IMR-90 (cell line): ENCODE data around the gene ATG7. TPM values are rescaled to one million over a fixed set of nuclear protein-coding genes. Genes with fewer than 3 reads are reported as not detected.

ENCODE experiments used
- ATAC-seq: fragments of 200-7000 bp; cut with Tn5 transposase; 2 replicates; pipeline ENCODE4 v1.9.1; 2020; ENCODE audit warnings: low read depth, mild to moderate bottlenecking, moderate library complexity
- BruUV-seq: library from RNA; stranded (reverse); fragments of 400-500 nt; replicated peaks from 2 replicates; lab custom pipeline; 2021; lab: Mats Ljungman, UMichigan
- CTCF ChIA-PET: fragments of 300-600 bp; formaldehyde crosslinking; extraction: SDS; loops from one replicate; lab custom pipeline; 2021; ENCODE audit warnings: antibody characterized with exemption; lab: Yijun Ruan, JAX
- POLR2A ChIA-PET: fragments of 300-600 bp; sonication (Branson Sonifier 250); formaldehyde crosslinking; loops from one replicate; lab custom pipeline; 2022; ENCODE audit warnings: antibody characterized with exemption; ENCODE audit not compliant: unreplicated experiment; lab: Charles Lee
- DNase-seq: peaks from one replicate; pipeline ENCODE4 v3.0.0; 2013
- H2AFZ ChIP-seq: replicated peaks from 2 replicates; pipeline ENCODE3; 2013; ENCODE audit warnings: low read length, mild to moderate bottlenecking; ENCODE audit not compliant: poor library complexity
- H2AK5ac ChIP-seq: 2 replicates; pipeline ENCODE4 v1.6.1; 2013; ENCODE audit warnings: low read depth, low read length, inconsistent platforms
- H2AK9ac ChIP-seq: replicated peaks from 2 replicates; pipeline ENCODE3; 2013; ENCODE audit warnings: mild to moderate bottlenecking, low read depth, low read length, moderate library complexity; ENCODE audit not compliant: poor library complexity
- H2BK120ac ChIP-seq: 2 replicates; pipeline ENCODE4 v1.6.1; 2013; ENCODE audit warnings: low read depth, low read length, inconsistent platforms
- H2BK15ac ChIP-seq: 3 replicates; pipeline ENCODE4 v1.6.1; 2013; ENCODE audit warnings: low read depth, low read length, inconsistent platforms
- H2BK20ac ChIP-seq: 2 replicates; pipeline ENCODE4 v1.6.1; 2013; ENCODE audit warnings: low read depth, mild to moderate bottlenecking, inconsistent platforms, low read length, moderate library complexity
- H2BK5ac ChIP-seq: 2 replicates; pipeline ENCODE4 v1.6.1; 2013; ENCODE audit warnings: mild to moderate bottlenecking, low read depth, low read length, inconsistent platforms; ENCODE audit not compliant: poor library complexity, severe bottlenecking
- H3K14ac ChIP-seq: replicated peaks from 2 replicates; pipeline ENCODE4 v1.6.1; 2013; ENCODE audit warnings: low read depth, low read length, inconsistent platforms
- H3K18ac ChIP-seq: 2 replicates; pipeline ENCODE4 v1.6.1; 2013; ENCODE audit warnings: low read depth, low read length, control low read depth
- H3K23ac ChIP-seq: 2 replicates; pipeline ENCODE4 v1.6.1; 2013; ENCODE audit warnings: low read depth, low read length, inconsistent platforms
- H3K27ac ChIP-seq: 2 replicates; pipeline ENCODE4 v1.5.1; 2013; ENCODE audit warnings: mild to moderate bottlenecking, control low read depth, low read length; ENCODE audit not compliant: insufficient read depth
- H3K27me3 ChIP-seq: 2 replicates; pipeline ENCODE4 v1.6.1; 2013; ENCODE audit warnings: low read length; ENCODE audit not compliant: control insufficient read depth, insufficient read depth
- H3K36me3 ChIP-seq: 2 replicates; pipeline ENCODE4 v1.6.1; 2013; ENCODE audit warnings: low read length, mixed read lengths; ENCODE audit not compliant: control insufficient read depth, insufficient read depth
- H3K4ac ChIP-seq: 2 replicates; pipeline ENCODE4 v1.6.1; 2013; ENCODE audit warnings: low read depth, low read length, inconsistent platforms
- H3K4me1 ChIP-seq: 2 replicates; pipeline ENCODE4 v1.6.1; 2013; ENCODE audit warnings: low read length, mixed read lengths; ENCODE audit not compliant: control insufficient read depth, insufficient read depth
- H3K4me2 ChIP-seq: 2 replicates; pipeline ENCODE4 v1.6.1; 2013; ENCODE audit warnings: low read depth, mild to moderate bottlenecking, control low read depth, low read length, moderate library complexity
- H3K4me3 ChIP-seq: 2 replicates; pipeline ENCODE4 v1.5.1; 2013; ENCODE audit warnings: low read depth, mild to moderate bottlenecking, control low read depth, low read length, moderate library complexity; ENCODE audit not compliant: insufficient read depth
- H3K56ac ChIP-seq: 2 replicates; pipeline ENCODE4 v1.6.1; 2013; ENCODE audit warnings: low read length, inconsistent platforms; ENCODE audit not compliant: insufficient read depth; ENCODE audit errors: extremely low read depth
- H3K79me1 ChIP-seq, 2 experiments: 2 replicates each; pipeline ENCODE4 v1.6.1; 2013; ENCODE audit warnings: low read length in 2 of 2, inconsistent platforms in 1 of 2, low read depth in 1 of 2
- H3K9ac ChIP-seq: 2 replicates; pipeline ENCODE4 v1.6.1; 2013; ENCODE audit warnings: low read depth, low read length, control low read depth
- H3K9me1 ChIP-seq: 2 replicates; pipeline ENCODE4 v1.6.1; 2013; ENCODE audit warnings: low read length, inconsistent platforms; ENCODE audit not compliant: insufficient read depth
- H3K9me3 ChIP-seq: 2 replicates; pipeline ENCODE4 v1.6.1; 2013; ENCODE audit warnings: low read length; ENCODE audit not compliant: control insufficient read depth, insufficient read depth
- H4K20me1 ChIP-seq: 2 replicates; pipeline ENCODE4 v1.6.1; 2013; ENCODE audit warnings: low read length, inconsistent platforms; ENCODE audit not compliant: insufficient read depth
- H4K5ac ChIP-seq: 2 replicates; pipeline ENCODE4 v1.6.1; 2013; ENCODE audit warnings: mild to moderate bottlenecking, low read depth, low read length, control low read depth
- H4K8ac ChIP-seq, 2 experiments: 2 replicates each; pipeline ENCODE4 v1.6.1; 2013; ENCODE audit warnings: low read depth in 2 of 2, low read length in 2 of 2, control low read depth in 1 of 2, inconsistent platforms in 1 of 2
- H4K91ac ChIP-seq: 2 replicates; pipeline ENCODE4 v1.6.1; 2013; ENCODE audit warnings: low read depth, low read length, inconsistent platforms; ENCODE audit not compliant: insufficient read depth
- BHLHE40 ChIP-seq: fragments of 150-350 bp; IDR thresholded peaks from 2 replicates; pipeline ENCODE4 v1.6.1; 2016; ENCODE audit warnings: mild to moderate bottlenecking, low read depth, low read length
- CEBPB ChIP-seq: IDR thresholded peaks from 2 replicates; pipeline ENCODE4 v1.6.1; 2012; ENCODE audit warnings: low read depth, low read length, improper control_type of control experiment
- CHD1 ChIP-seq: IDR thresholded peaks from 2 replicates; pipeline ENCODE4 v1.6.1; 2012; ENCODE audit warnings: low read depth, low read length, improper control_type of control experiment
- CTCF ChIP-seq: conservative IDR thresholded peaks from 2 replicates; pipeline ENCODE4 v1.5.1; 2012; ENCODE audit warnings: mild to moderate bottlenecking, low read depth, low read length, improper control_type of control experiment
- ELK1 ChIP-seq: fragments of 150-350 bp; IDR thresholded peaks from 2 replicates; pipeline ENCODE4 v1.6.1; 2016; ENCODE audit warnings: low read depth, mild to moderate bottlenecking, low read length, moderate library complexity, borderline replicate concordance
- FOS ChIP-seq: fragments of 150-350 bp; IDR thresholded peaks from 2 replicates; pipeline ENCODE4 v1.6.1; 2016; ENCODE audit warnings: low read depth, low read length
- MAFK ChIP-seq: IDR thresholded peaks from 2 replicates; pipeline ENCODE4 v1.6.1; 2012; ENCODE audit warnings: low read depth, low read length, improper control_type of control experiment
- MAZ ChIP-seq: IDR thresholded peaks from 2 replicates; pipeline ENCODE4 v1.6.1; 2012; ENCODE audit warnings: low read depth, mild to moderate bottlenecking, low read length, improper control_type of control experiment, moderate library complexity, borderline replicate concordance
- MXI1 ChIP-seq: IDR thresholded peaks from 2 replicates; pipeline ENCODE4 v1.6.1; 2012; ENCODE audit warnings: low read depth, mild to moderate bottlenecking, low read length, moderate library complexity, borderline replicate concordance
- POLR2A ChIP-seq: IDR thresholded peaks from 2 replicates; pipeline ENCODE4 v1.6.1; 2012; ENCODE audit warnings: mild to moderate bottlenecking, low read depth, low read length
- RAD21 ChIP-seq: IDR thresholded peaks from 2 replicates; pipeline ENCODE4 v1.6.1; 2012; ENCODE audit warnings: low read length, improper control_type of control experiment
- RCOR1 ChIP-seq: IDR thresholded peaks from 2 replicates; pipeline ENCODE4 v1.6.1; 2012; ENCODE audit warnings: mild to moderate bottlenecking, low read length, improper control_type of control experiment; ENCODE audit not compliant: insufficient replicate concordance
- RFX5 ChIP-seq: IDR thresholded peaks from 2 replicates; pipeline ENCODE4 v1.8.0; 2012; ENCODE audit warnings: low read depth, mild to moderate bottlenecking, low read length, moderate library complexity
- SMC3 ChIP-seq: fragments of 150-350 bp; IDR thresholded peaks from 2 replicates; pipeline ENCODE4 v1.6.1; 2016; ENCODE audit warnings: low read depth, mild to moderate bottlenecking, antibody characterized with exemption, low read length, moderate library complexity
- USF2 ChIP-seq: fragments of 150-350 bp; IDR thresholded peaks from 2 replicates; pipeline ENCODE4 v1.6.1; 2017; ENCODE audit warnings: mild to moderate bottlenecking, antibody characterized with exemption, low read length, low read depth
- WGBS, 2 experiments: methylation state at CpG; one replicate each; pipeline versions ENCODE4 v1.1.5 to v1.1.7; 2013; ENCODE audit warnings: missing lambda C conversion rate in 2 of 2; ENCODE audit not compliant: insufficient read length in 1 of 2; ENCODE audit errors: extremely low coverage in 2 of 2; 5-methylcytosine and 5-hydroxymethylcytosine counted together
- dilution Hi-C: fragments of 300-500 bp; cut with HindIII; formaldehyde crosslinking; loops from one replicate; pipeline ENCODE4 v1.14.3; 2018; ENCODE audit warnings: low sequenced_read_pairs; ENCODE audit not compliant: unreplicated experiment
- in situ Hi-C: fragments of 300-500 bp; cut with MboI; formaldehyde crosslinking; loops from 3 replicates; pipeline ENCODE4 v1.14.3; 2019; ENCODE audit warnings: low sequenced_read_pairs, inconsistent platforms, mixed read lengths
- intact Hi-C: fragments of 100-400 bp; cut with micrococcal nuclease; formaldehyde crosslinking; loops from 2 replicates; pipeline ENCODE4 v1.10.0; 2022
- polyA plus RNA-seq, 3 experiments: library from polyadenylated mRNA; depleted of rRNA; stranded (reverse); fragments of >200 nt; gene quantifications; 2 replicates each; pipeline ENCODE4 v1.2.3, GENCODE V29; 2012; ENCODE audit warnings: low replicate concordance in 1 of 3
- total RNA-seq: library from RNA; depleted of rRNA; stranded (reverse); fragments of >200 nt; gene quantifications from 2 replicates; pipeline ENCODE4 v1.2.3, GENCODE V29; 2012

Gene ATG7
- total and polyA plus RNA-seq, 2 of the 4 experiments (the other 2 are of a cell fraction): 15.6 to 51.4 TPM

GRCh38 chr3:11546657-11547302 lies 274.6 kb downstream of the ATG7 start:
- no peak overlapping the region for H4K8ac ChIP-seq
- no peak overlapping the region for H3K23ac ChIP-seq
- peaks cover 12% of the 10 kb centered on the region for H3K4me1 ChIP-seq
- H4K20me1 ChIP-seq: no peaks in the 10 kb centered on the region; the same call in 1 of the 2 replicates
- H3K9me1 ChIP-seq: peaks cover 10% of the 10 kb centered on the region
- no peaks in the 10 kb centered on the region for H3K27me3 ChIP-seq
- no peak overlapping the region for H3K18ac ChIP-seq
- no peak overlapping the region for H3K9ac ChIP-seq
- dilution Hi-C loops: no loop called here
- no peak overlapping the region for H2BK5ac ChIP-seq
- H4K91ac ChIP-seq: no peak overlapping the region
- WGBS, 2 experiments: 92% methylated on average over 4 of the region's 9 CpGs; no CpG with 5 or more reads in 1 of the 2 experiments
- CTCF ChIA-PET: interaction anchor here (0.6 kb wide), 1 partner anchor 200 kb away, joined by 4 read pairs; no protein-coding TSS in a partner anchor
- POLR2A ChIA-PET: no interaction called here
- no TSS peak for BruUV-seq
- no peak overlapping the region for H3K27ac ChIP-seq
- H2BK15ac ChIP-seq: no peak overlapping the region
- in situ Hi-C loops: no loop called here
- no peak overlapping the region for H3K14ac ChIP-seq
- H3K4me3 ChIP-seq: no peak overlapping the region
- no peak overlapping the region for H2BK20ac ChIP-seq
- H3K56ac ChIP-seq: no peak overlapping the region
- no peak overlapping the region for H4K5ac ChIP-seq
- no peak for DNase-seq
- H3K4me2 ChIP-seq: no peak overlapping the region
- H2AK9ac ChIP-seq: peak overlapping the region; percentile 10
- H3K4ac ChIP-seq: no peak overlapping the region
- H3K9me3 ChIP-seq: no peaks in the 10 kb centered on the region
- H3K36me3 ChIP-seq: no peaks in the 10 kb centered on the region
- TF ChIP-seq CEBPB (no peak), POLR2A (no peak), USF2 (no peak), RCOR1 (no peak), MAFK (no peak), RAD21 (no peak), ELK1 (no peak), MXI1 (no peak), FOS (no peak), SMC3 (no peak), BHLHE40 (no peak), CHD1 (no peak), RFX5 (no peak), MAZ (no peak), CTCF (no peak)
- H3K79me1 ChIP-seq: peaks cover 6 to 48% of the 10 kb centered on the region in 2 experiments; a peak in 3 of 4 replicates
- intact Hi-C loops: loop anchor here (5.0 kb wide), 1 partner anchor 164 kb away; no protein-coding TSS in a partner anchor
- H2BK120ac ChIP-seq: no peak overlapping the region
- H2AFZ ChIP-seq: no peak overlapping the region
- no peak overlapping the region for H2AK5ac ChIP-seq
- ATAC-seq: no peak
